Midbrain (tissue), 1 donor: ENCODE measurements around the gene TEAD1.

Experiments
- DNase-seq: peaks from one replicate; lab custom pipeline; 2025; lab: John Stamatoyannopoulos, UW

TEAD1 gene

GRCh38 chr11:12673924-12674570 is at the start of gene TEAD1:
Gene TEAD1 (plus strand): TSS chr11:12674421.
- peak; percentile 93 for DNase-seq

- no peak for DNase-seq
These were observed 49.6 kb upstream of the TEAD1 start for GRCh38 chr11:12624595-12624994.

- no peak for DNase-seq
These were observed 48.7 kb upstream of the TEAD1 start for GRCh38 chr11:12625438-12626071.

GRCh38 chr11:12626616-12627015 is 47.6 kb upstream of the TEAD1 start:
- no peak for DNase-seq

- no peak for DNase-seq
These were observed 45.9 kb upstream of the TEAD1 start for GRCh38 chr11:12628314-12628713.

- DNase-seq: no peak
These were observed 44.5 kb upstream of the TEAD1 start for GRCh38 chr11:12629601-12630313.

- DNase-seq: no peak
These were observed 42.6 kb upstream of the TEAD1 start for GRCh38 chr11:12631651-12632050.

- DNase-seq: no peak
These were observed 39.9 kb upstream of the TEAD1 start for GRCh38 chr11:12634329-12634728.

GRCh38 chr11:12636871-12637410 is 37.3 kb upstream of the TEAD1 start:
- DNase-seq: no peak

- no peak for DNase-seq
These were observed 34.8 kb upstream of the TEAD1 start for GRCh38 chr11:12639388-12639787.

GRCh38 chr11:12640355-12640754 is 33.9 kb upstream of the TEAD1 start:
- no peak for DNase-seq

GRCh38 chr11:12640926-12641849 is 33.0 kb upstream of the TEAD1 start:
- DNase-seq: no peak

- no peak for DNase-seq
These were observed 32.2 kb upstream of the TEAD1 start for GRCh38 chr11:12642040-12642439.

GRCh38 chr11:12642806-12643428 is 31.3 kb upstream of the TEAD1 start:
- no peak for DNase-seq

GRCh38 chr11:12646478-12646877 is 27.7 kb upstream of the TEAD1 start:
- no peak for DNase-seq

GRCh38 chr11:12653729-12654128 is 20.5 kb upstream of the TEAD1 start:
- no peak for DNase-seq

GRCh38 chr11:12655842-12656241 is 18.4 kb upstream of the TEAD1 start:
- DNase-seq: no peak

- DNase-seq: no peak
These were observed 16.9 kb upstream of the TEAD1 start for GRCh38 chr11:12657336-12657735.

GRCh38 chr11:12657981-12658380 is 16.2 kb upstream of the TEAD1 start:
- DNase-seq: no peak

- no peak for DNase-seq
These were observed 12.0 kb upstream of the TEAD1 start for GRCh38 chr11:12662101-12662689.

GRCh38 chr11:12664385-12664784 is 9.8 kb upstream of the TEAD1 start:
- DNase-seq: no peak
